NT2/D1 (cell line): ENCODE data around the gene CPEB4.

Experiments used
- DNase-seq: peaks from one replicate; pipeline ENCODE4 v3.0.0-alpha.2; 2011; ENCODE audit warnings: low read depth, low spot score
- H3K27me3 ChIP-seq: 2 replicates; pipeline ENCODE4 v1.6.0; 2011; ENCODE audit warnings: mild to moderate bottlenecking; ENCODE audit not compliant: insufficient read length, insufficient read depth
- H3K36me3 ChIP-seq: 2 replicates; pipeline ENCODE4 v1.6.1; 2011; ENCODE audit warnings: mild to moderate bottlenecking, low read length, mixed read lengths; ENCODE audit not compliant: insufficient read depth, insufficient read length
- H3K4me1 ChIP-seq: 2 replicates; pipeline ENCODE4 v1.5.1; 2011; ENCODE audit not compliant: insufficient read depth, insufficient read length
- H3K4me3 ChIP-seq: 2 replicates; pipeline ENCODE4 v1.5.1; 2011; ENCODE audit warnings: low read depth; ENCODE audit not compliant: insufficient read length
- H3K9ac ChIP-seq: 2 replicates; pipeline ENCODE4 v1.6.0; 2011; ENCODE audit warnings: low read depth; ENCODE audit not compliant: insufficient read length
- H3K9me3 ChIP-seq: 2 replicates; pipeline ENCODE4 v1.5.1; 2011; ENCODE audit warnings: mild to moderate bottlenecking, low read length; ENCODE audit not compliant: insufficient read depth
- SUZ12 ChIP-seq: IDR thresholded peaks from 2 replicates; pipeline ENCODE4 v1.6.1; 2011; ENCODE audit not compliant: insufficient read length, insufficient read depth; ENCODE audit errors: extremely low read depth
- YY1 ChIP-seq: IDR thresholded peaks from 2 replicates; pipeline ENCODE4 v1.6.1; 2011; ENCODE audit not compliant: insufficient read length, insufficient read depth
- ZNF274 ChIP-seq: IDR thresholded peaks from 2 replicates; pipeline ENCODE4 v1.6.1; 2011; ENCODE audit warnings: mild to moderate bottlenecking, low read depth, low read length

CPEB4 gene

GRCh38 chr5:173888473-173889131 lies 453 bp downstream of the CPEB4 start:
- Histone ChIP-seq H3K9me3 (no peaks in the 10 kb centered on the region), H3K4me3 (peak overlapping the region; percentile 47), H3K4me1 (no peaks in the 10 kb centered on the region), H3K27me3 (no peaks in the 10 kb centered on the region), H3K9ac (peak overlapping the region; percentile 61), H3K36me3 (no peaks in the 10 kb centered on the region)
- no peak for DNase-seq
- no peak for TF ChIP-seq ZNF274
- TF ChIP-seq SUZ12: no peak
- TF ChIP-seq YY1: no peak

DNA sequence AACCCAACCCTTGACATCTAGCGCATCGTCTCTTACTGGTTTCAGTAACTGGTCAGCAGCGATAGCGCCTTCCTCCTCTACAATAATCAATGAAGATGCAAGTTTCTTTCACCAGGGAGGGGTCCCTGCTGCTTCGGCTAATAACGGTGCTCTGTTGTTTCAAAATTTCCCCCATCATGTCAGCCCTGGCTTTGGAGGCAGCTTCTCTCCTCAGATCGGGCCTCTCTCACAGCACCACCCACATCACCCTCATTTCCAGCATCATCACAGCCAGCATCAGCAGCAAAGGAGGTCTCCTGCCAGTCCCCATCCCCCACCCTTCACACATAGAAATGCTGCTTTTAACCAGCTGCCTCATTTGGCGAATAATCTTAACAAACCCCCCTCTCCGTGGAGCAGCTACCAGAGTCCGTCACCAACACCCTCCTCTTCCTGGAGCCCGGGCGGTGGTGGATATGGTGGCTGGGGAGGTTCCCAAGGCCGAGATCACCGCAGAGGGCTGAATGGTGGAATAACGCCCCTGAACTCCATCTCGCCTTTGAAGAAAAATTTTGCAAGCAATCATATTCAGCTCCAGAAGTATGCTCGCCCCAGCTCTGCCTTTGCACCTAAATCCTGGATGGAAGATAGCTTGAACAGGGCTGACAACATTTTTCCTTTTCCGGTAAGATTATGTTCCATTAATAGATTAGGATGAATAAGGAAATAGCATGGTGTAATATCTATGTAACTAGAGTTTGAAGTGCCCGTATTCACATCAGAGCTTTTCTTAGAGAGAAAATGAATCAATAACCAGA lies 2.2 kb downstream of the CPEB4 start:
- no peaks in the 10 kb centered on the region for H3K4me1 ChIP-seq
- H3K36me3 ChIP-seq: no peaks in the 10 kb centered on the region
- TF ChIP-seq YY1: no peak
- TF ChIP-seq ZNF274: no peak
- TF ChIP-seq SUZ12: no peak
- H3K9me3 ChIP-seq: no peaks in the 10 kb centered on the region
- peak overlapping the region; percentile 8 for H3K4me3 ChIP-seq
- no peak for DNase-seq
- no peaks in the 10 kb centered on the region for H3K27me3 ChIP-seq
- no peak overlapping the region for H3K9ac ChIP-seq

DNA sequence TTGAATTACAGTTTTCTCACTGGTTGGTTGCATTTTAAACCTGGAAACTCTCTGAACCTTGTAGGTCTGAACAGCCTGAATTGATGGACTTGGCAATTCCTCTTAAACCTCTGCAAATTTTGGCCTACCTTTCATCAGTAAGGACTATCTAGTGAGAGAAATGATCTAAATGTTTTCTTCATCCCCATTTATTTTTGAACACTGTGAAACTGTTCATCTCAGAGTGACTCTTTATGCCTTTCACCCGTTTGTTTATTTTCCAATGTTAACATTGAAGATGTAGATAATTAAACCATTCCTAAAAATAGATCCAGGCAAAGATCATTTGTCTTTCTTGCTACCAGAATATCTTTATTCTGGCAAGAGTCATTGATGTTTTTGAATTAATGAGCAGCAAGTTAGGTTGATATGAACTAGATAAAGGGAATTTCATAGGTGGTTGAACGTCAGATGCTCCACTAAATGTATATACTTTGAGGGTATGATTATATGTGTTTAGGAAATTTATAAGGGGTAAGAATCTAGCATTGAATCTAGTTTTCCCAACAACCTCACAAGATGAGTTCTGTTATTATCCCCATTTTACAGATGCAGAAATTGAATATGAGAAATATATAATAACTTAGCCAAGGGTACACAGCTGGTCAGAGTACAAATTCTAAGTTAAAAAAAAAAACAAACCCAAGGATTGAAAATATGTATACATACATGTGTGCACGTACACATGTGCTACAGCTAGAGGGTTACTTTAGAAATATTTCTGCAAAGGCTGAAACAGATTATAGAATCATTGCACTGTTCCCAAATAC lies 3.4 kb downstream of the CPEB4 start:
- Histone ChIP-seq H3K9me3 (no peaks in the 10 kb centered on the region), H3K4me3 (no peak overlapping the region), H3K4me1 (no peaks in the 10 kb centered on the region), H3K36me3 (no peaks in the 10 kb centered on the region), H3K9ac (no peak overlapping the region), H3K27me3 (no peaks in the 10 kb centered on the region)
- no peak for TF ChIP-seq ZNF274
- TF ChIP-seq SUZ12: no peak
- no peak for DNase-seq

DNA sequence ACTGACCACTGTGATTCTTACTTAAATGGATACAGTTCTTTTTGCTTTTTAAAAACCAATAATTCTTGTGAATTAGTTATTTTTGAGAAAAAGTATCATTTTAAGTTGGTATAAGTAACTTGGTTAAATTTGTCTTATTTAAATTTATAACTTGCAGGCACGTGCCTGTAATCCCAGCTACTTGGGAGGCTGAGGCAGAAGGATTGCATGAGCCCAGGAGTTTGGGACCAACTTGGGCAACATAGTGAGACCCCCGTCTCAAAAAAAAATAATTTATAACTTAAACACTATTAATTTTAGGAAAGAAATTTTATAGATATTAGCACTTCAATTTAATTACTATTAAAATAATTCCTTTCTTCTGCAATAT lies 5.0 kb downstream of the CPEB4 start:
- TF ChIP-seq YY1: no peak
- TF ChIP-seq ZNF274: no peak
- TF ChIP-seq SUZ12: no peak
- DNase-seq: no peak
- no peaks in the 10 kb centered on the region for H3K9me3 ChIP-seq

DNA sequence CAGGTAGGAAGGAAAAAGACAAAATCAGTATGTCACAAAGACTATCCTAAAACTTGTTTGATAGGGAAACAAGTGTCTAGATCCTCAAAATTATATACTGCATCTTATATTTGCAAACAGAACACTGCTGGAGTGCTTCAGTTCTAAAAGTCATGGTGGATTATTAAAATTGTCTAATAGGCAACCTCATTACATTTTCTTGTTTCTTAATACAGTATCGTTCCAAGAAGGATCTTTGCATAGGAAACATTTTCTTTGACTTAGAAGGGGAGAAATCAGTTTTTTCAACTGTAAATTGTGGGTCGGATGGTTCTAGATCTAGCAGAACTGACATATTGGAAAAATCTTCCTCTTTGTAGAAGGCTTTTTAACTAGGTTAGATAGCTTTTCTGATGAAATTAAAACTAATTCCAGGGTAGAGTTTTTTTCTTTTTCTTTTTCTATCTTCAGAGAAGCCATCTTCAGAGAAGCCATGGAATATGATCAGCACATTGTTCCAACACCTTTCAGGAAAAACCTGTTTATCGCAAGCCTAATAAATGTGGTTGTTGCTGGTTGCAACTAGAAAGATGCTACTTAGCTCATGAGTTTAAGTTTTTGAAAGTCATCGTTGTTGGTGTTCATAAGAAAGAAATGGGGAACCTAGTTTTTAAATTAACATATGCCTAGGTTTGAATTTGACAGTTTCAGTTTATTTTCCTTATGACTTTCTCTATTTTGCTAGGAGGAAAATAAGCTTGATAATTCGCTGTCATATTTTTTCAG lies 7.4 kb downstream of the CPEB4 start:
- DNase-seq: no peak
- TF ChIP-seq YY1 (no peak), ZNF274 (no peak), SUZ12 (no peak)
- no peaks in the 10 kb centered on the region for H3K9me3 ChIP-seq
- H3K9ac ChIP-seq: no peak overlapping the region
- H3K36me3 ChIP-seq: no peaks in the 10 kb centered on the region
- no peaks in the 10 kb centered on the region for H3K4me1 ChIP-seq
- H3K4me3 ChIP-seq: no peak overlapping the region
- no peaks in the 10 kb centered on the region for H3K27me3 ChIP-seq

More for the DNA sequence above, 5.0 kb downstream of the CPEB4 start:
- H3K9ac ChIP-seq: no peak overlapping the region
- no peak overlapping the region for H3K4me3 ChIP-seq
- no peaks in the 10 kb centered on the region for H3K4me1 ChIP-seq
- no peaks in the 10 kb centered on the region for H3K36me3 ChIP-seq
- H3K27me3 ChIP-seq: no peaks in the 10 kb centered on the region

DNA sequence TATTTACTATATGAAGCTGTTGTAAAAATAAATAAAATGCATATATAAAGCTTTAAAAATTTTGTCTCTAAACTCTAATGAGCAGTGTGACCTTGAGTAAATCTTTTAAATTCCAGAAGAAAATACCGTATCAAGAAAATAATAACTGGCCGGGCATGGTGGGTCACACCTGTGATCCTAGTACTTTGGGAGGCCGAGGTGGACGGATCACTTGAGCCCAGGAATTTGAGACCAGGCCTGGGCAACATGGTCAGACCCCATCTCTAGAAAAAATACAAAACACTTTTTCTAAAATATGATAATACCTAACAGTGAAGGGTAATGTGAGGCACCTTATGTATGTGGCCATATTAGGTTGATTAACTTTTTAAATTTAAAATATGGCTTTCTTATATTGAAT lies 8.5 kb downstream of the CPEB4 start:
- TF ChIP-seq YY1: no peak
- no peak for TF ChIP-seq ZNF274
- no peak for TF ChIP-seq SUZ12
- Histone ChIP-seq H3K4me1 (no peaks in the 10 kb centered on the region), H3K9me3 (no peaks in the 10 kb centered on the region), H3K9ac (no peak overlapping the region), H3K27me3 (no peaks in the 10 kb centered on the region), H3K36me3 (no peaks in the 10 kb centered on the region), H3K4me3 (no peak overlapping the region)
- no peak for DNase-seq
